Hematopoietic multipotent progenitor cell treated with erythropoietin and hydrocortisone succinate and interleukin-3 and kit ligand, for 17 days (in vitro differentiated cells): ENCODE data around the gene RUFY3.
"Not testable (repeated sequence)": the region's sequence is repeated elsewhere in the genome, so short reads cannot be mapped to it uniquely, and the experiment has no call there.

Experiments
- DNase-seq: peaks from one replicate; pipeline ENCODE4 v3.0.0-alpha.2; 2015; ENCODE audit warnings: low spot score

RUFY3 gene

DNA sequence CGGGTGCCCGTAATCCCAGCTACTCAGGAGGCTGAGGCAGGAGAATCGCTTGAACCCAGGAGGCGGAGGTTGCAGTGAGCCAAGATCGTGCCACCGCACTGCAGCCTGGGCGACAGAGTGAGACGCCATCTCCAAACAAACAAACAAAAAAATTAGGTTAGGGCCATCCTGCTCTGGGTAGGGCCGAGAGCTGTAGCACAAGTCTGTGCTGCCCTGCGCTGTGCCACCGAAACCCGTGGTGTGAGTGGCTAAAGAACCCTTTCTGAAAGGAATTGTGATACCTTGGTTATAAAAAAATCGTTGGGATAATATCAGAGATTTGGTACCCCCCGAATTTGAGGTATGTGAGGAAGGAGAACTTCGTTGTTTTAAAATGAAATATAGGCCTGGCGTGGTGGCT, 118.9 kb downstream of the RUFY3 start:
- DNase-seq = not testable (repeated sequence)

DNA sequence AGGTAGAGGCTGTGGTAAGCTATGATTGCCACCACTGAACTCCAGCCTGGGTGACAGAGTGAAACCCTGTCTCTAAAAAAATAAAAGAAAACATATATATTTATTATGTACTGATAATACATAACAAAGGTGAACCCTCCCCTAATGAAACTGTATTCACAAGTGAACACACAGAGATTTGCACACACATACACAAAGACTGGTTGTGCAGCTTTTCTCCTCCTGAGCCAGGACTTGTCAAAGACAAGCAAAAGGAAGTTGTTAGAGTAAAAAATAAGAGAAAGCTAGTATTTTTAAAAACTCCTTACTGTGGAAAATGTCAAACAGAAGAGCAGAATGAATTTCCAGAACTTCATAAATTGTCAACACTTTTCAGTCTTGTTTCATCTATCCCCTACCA, 119.4 kb downstream of the RUFY3 start:
- DNase-seq = no peak

DNA sequence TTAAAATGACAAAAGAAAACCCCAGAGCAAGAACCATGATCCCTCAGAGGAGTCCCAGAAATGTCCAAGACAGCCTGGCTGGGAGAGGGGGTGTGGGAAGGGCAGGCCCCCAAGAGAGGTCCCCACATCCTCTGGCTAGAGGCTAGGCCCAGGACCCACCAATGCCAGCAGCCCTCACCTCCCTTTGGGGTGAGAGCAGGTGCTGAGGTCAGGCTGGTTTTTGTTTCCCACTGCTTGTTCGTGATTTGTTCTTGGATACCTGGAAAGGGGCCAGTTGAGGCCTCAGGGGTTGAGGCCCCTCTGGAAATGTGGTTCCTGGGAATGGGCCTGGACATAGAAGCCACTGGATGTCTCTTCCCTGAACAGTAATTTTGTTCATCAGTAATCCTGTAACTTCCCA, 120.2 kb downstream of the RUFY3 start:
- DNase-seq = no peak

DNA sequence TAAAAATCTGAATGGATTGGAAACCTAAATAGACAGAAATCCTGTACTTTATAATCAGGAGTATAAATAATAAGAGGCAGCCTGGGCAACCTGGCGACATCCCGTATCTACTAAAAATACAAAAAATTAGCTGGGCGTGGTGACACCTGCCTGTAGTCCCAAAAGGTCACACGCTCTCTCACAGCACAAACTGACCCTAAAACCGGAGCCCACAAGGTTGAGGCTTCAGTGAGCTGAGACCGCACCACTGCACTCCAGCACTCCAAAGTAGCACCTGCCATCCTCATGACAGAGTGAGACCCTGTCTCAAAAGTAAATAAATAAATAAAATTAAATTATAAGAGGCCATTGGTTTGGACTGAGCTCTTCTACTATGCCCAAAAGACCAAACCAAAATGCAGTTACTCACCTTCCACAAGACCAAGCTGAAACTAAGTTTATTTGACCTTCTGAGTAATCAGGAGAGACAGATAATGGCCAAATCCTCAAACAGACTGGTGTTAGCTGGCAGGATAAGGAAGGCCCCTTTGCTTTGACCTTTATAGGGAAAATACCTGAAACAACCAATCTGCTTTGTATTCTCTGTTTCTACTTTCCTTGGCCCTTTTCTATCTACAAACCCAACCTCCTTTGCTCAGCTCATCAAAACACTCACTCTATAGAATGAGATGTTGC, 121.1 kb downstream of the RUFY3 start:
- DNase-seq = no peak

DNA sequence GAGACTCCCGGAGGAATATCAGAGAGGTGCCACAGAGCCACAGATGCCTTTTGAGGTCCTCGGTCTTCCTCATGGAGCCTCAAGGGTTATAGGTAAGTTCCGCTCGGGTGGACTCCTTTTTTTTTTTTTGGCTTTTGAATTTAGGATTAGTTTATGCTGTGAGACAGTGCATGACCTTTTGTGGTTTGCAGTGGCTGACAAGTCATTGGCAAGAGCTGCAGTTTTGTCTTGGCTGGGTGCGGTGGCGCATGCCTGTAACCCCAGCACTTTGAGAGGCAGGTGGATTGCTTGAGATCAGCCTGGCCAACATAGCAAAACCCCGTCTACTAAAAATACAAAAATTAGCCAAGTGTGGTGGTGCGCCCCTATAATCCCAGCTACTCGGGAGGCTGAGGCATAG, 122.4 kb downstream of the RUFY3 start:
- no peak for DNase-seq

DNA sequence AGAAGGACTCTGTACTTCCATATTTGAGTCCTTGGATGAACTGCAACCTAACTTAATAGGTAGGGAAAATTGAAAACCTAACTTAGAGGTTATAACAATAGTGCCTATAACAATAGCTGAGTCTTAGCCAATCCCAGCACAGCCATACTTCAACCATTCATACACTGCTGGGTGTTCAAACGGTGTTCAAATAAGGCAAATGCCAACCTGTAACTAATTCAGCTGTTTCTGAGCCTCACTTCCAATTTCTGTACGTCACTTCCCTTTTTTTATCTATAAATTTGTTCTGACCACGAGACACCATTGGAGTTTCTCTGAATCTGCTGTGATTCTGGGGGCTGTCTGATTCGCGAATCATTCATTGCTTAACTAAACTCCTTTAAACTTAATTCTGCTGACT, 127.5 kb downstream of the RUFY3 start:
- no peak for DNase-seq

DNA sequence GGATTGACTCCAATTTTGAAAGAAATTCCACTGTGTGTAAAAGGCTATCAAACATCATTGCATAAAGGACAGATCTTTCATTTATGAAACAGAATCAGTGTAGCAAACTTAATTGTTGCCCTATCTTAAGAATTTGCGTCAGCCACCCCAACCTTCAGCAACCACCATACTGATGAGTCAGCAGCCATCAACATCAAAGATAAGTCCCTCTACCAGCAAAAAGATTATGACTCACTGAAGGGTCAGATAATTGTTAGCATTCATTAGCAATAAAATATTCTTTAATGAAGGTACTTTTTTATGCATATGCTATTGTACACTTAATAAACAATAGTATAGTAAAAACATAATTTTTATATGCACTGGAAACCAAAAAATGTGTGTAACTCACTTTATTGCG, 133.7 kb downstream of the RUFY3 start:
- no peak for DNase-seq
